Tibial artery (tissue), 4 donors: ENCODE results near the gene HEBP1.

Experiments
- DNase-seq, 2 donors: peaks; one replicate each; pipeline ENCODE4 v3.0.0-alpha.2; 2019
- H3K27ac ChIP-seq, 2 donors: fragments of 200-600 bp; sonication (generic) in 1 of 2; 1 replicate in 1 of 2; 2 replicates in 1 of 2; pipeline ENCODE4 v1.5.1; 2018 to 2019; ENCODE audit warnings: mild to moderate bottlenecking in 1 of 2
- H3K27me3 ChIP-seq, 2 donors: fragments of 200-600 bp; sonication (generic) in 1 of 2; one replicate each; pipeline versions ENCODE4 v1.5.1 to v1.6.0; 2016 to 2019
- H3K36me3 ChIP-seq, 3 donors: fragments of 200-600 bp; sonication (generic) in 2 of 3; one replicate each; pipeline ENCODE4 v1.5.1; 2016 to 2019; ENCODE audit warnings: mild to moderate bottlenecking in 2 of 3
- H3K4me1 ChIP-seq, 4 donors: fragments of 200-600 bp; sonication (generic) in 2 of 4; 1 replicate in 3 of 4; 2 replicates in 1 of 4; pipeline ENCODE4 v1.5.1; 2016 to 2019
- H3K4me3 ChIP-seq, 2 donors: fragments of 200-600 bp; sonication (generic) in 1 of 2; 1 replicate in 1 of 2; 2 replicates in 1 of 2; pipeline ENCODE4 v1.5.1; 2018 to 2019; ENCODE audit warnings: mild to moderate bottlenecking in 2 of 2
- H3K9me3 ChIP-seq, 3 donors: fragments of 200-600 bp; sonication (generic) in 1 of 3; one replicate each; pipeline ENCODE4 v1.5.1; 2016 to 2019
- intact Hi-C: fragments of 100-400 bp; cut with DNase I; formaldehyde crosslinking; loops from one replicate; pipeline ENCODE4 v1.15.0; 2023; ENCODE audit warnings: low total_unique reads
- TF ChIP-seq, protein P1 (sequence below), 2 experiments: fragments of 200-600 bp in 1 of 2; fragments of 450-650 bp in 1 of 2; IDR thresholded peaks; one replicate each; pipeline ENCODE4 v1.5.1; 2017 to 2019; ENCODE audit warnings: antibody characterized with exemption in 2 of 2, mild to moderate bottlenecking in 1 of 2, moderate library complexity in 1 of 2

HEBP1 gene

DNA sequence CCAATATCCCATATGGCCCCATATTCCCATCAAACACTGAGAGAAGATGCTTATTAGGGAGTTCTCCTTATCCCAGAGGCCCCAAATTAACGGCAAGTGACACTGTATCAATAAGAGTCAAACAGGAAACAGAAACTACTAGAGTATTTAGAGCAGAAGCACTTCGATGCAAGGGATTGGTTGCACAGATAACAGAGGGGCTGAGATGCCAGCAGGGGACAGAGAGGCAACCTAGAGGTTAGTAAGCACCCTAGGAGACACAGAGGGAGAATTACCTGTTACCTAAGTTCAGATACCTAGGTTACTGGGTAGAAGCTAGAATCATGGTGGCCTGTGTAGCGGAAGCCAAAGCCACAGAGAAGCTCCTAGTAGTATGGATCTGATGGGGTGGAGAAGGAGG lies 2.9 kb downstream of the HEBP1 start:
- Histone ChIP-seq H3K36me3 (no peaks in the 10 kb centered on the region), H3K27me3 (no peaks in the 10 kb centered on the region), H3K27ac (no peak overlapping the region), H3K4me3 (no peak overlapping the region), H3K4me1 (peaks cover 0 to 38% (median 20%) of the 10 kb centered on the region in 4 donors), H3K9me3 (no peaks in the 10 kb centered on the region)
- no peak for DNase-seq
- intact Hi-C loops: no loop called here
- TF ChIP-seq, protein P1, sequence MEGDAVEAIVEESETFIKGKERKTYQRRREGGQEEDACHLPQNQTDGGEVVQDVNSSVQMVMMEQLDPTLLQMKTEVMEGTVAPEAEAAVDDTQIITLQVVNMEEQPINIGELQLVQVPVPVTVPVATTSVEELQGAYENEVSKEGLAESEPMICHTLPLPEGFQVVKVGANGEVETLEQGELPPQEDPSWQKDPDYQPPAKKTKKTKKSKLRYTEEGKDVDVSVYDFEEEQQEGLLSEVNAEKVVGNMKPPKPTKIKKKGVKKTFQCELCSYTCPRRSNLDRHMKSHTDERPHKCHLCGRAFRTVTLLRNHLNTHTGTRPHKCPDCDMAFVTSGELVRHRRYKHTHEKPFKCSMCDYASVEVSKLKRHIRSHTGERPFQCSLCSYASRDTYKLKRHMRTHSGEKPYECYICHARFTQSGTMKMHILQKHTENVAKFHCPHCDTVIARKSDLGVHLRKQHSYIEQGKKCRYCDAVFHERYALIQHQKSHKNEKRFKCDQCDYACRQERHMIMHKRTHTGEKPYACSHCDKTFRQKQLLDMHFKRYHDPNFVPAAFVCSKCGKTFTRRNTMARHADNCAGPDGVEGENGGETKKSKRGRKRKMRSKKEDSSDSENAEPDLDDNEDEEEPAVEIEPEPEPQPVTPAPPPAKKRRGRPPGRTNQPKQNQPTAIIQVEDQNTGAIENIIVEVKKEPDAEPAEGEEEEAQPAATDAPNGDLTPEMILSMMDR (IDR thresholded peaks at IDR 0.05): no peak

DNA sequence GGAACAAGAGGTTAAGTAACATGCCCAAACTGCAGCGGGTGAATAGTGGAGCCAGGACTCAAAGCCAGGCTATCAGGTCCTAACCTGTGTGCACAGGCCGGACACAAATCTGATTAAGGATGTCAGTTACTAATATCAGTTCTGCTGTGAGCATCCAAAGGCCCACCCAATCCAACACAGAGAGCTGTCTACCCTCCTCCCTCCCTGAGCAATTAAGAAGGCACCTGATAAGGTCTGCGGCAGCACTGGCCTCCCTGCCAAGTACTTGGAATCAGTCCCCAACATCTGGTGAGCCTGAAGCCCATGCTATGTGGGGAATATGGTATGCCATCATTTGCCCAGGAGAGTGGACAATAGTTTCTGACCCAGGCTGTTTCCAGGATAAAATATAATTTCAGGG lies 3.9 kb downstream of the HEBP1 start:
- intact Hi-C loops: no loop called here
- TF ChIP-seq, protein P1 (IDR thresholded peaks at IDR 0.05): no peak
- no peak for DNase-seq
- no peaks in the 10 kb centered on the region for H3K36me3 ChIP-seq
- no peak overlapping the region for H3K4me3 ChIP-seq
- H3K4me1 ChIP-seq: peaks cover 0 to 31% (median 23%) of the 10 kb centered on the region in 4 donors
- no peak overlapping the region for H3K27ac ChIP-seq
- no peaks in the 10 kb centered on the region for H3K9me3 ChIP-seq
- no peaks in the 10 kb centered on the region for H3K27me3 ChIP-seq

DNA sequence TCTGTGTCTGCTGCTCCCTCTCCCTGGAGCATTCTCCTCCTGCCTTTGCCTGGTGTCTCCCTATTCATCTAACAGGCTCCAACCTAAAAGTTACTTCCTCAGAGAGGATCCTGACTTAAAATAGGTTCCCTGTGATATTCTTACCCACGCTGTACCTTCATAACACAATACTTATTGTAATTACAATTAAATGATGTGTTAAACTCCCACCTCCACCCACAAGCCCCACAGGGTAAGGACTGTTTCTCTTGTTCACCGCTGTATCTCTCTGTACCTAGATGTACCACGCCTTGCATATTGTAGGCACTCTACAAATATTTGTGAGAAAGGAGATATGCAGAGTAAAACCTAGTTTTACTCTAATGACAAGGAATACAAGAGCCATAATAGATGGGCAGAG lies 5.0 kb downstream of the HEBP1 start:
- Histone ChIP-seq H3K4me1 (peaks cover 0 to 38% (median 24%) of the 10 kb centered on the region in 4 donors), H3K27me3 (no peaks in the 10 kb centered on the region), H3K27ac (no peak overlapping the region), H3K9me3 (no peaks in the 10 kb centered on the region), H3K36me3 (no peaks in the 10 kb centered on the region), H3K4me3 (no peak overlapping the region)
- no peak for DNase-seq
- TF ChIP-seq, protein P1 (IDR thresholded peaks at IDR 0.05): no peak
- intact Hi-C loops: no loop called here

DNA sequence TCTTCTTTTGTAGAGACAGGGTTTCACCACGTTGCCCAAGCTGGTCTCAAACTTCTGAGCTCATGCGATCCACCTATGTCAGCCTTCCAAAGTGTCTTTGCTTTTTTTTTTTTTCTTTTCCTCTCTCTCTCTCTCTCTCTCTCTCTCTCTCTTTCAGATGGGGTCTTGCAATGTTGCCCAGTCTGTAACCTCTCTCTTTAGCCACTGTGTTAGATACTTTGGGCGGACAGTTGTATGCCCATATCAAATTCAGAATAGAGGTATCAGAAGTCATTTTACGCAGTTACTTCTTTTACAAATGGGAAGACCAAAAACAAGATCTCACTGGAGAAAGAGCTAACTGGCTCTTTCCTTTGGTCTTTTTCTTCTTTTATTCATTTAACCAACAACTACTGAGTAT lies 6.7 kb downstream of the HEBP1 start:
- no peak overlapping the region for H3K4me3 ChIP-seq
- peaks cover 0 to 28% (median 16%) of the 10 kb centered on the region in 4 donors for H3K4me1 ChIP-seq

DNA sequence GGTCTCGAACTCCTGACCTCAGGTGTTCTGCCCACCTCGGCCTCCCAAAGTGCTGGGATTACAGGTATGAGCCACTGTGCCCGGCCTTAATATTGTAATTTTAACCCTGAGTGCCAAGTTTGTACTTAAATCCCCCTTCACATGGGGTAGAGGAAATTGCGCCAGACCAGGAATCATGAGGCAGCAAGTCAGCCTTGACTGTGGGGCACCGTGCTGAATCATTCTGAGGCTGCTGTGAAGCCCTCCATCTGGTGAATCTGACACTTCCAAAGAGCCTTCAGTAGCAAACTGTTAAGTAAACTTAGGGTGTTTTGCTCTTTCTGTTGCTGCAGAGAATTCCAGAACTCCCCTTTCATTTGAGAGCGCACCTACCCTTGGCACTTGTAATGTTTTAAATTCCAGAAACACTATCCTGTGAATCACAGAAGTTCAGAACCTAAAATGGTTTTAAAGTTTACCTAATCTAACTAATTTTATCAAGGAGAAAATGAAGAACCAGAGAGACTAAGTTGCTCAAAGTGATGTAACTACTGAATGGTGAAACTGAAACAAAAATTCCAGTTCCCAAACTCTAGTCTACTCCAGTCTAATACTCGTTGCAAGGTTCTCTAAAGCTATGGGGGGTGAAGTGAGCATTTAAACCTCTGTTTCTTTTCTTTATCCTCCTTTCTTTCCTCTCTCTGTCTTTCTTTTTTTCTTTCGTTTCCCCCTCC lies 7.5 kb downstream of the HEBP1 start:
- Histone ChIP-seq H3K4me1 (peaks cover 0 to 21% (median 9%) of the 10 kb centered on the region in 4 donors), H3K9me3 (no peaks in the 10 kb centered on the region), H3K4me3 (no peak overlapping the region), H3K36me3 (peaks cover 15 to 18% (median 16%) of the 10 kb centered on the region in 3 donors), H3K27me3 (no peaks in the 10 kb centered on the region), H3K27ac (peak overlapping the region; percentile 10 to 50)
- peak; percentile 66 to 74 for DNase-seq
- intact Hi-C loops: no loop called here
- TF ChIP-seq, protein P1 (IDR thresholded peaks at IDR 0.05): no peak

More for the DNA sequence above, 6.7 kb downstream of the HEBP1 start:
- Histone ChIP-seq H3K36me3 (peaks cover 9 to 10% (median 10%) of the 10 kb centered on the region in 3 donors), H3K9me3 (no peaks in the 10 kb centered on the region), H3K27me3 (no peaks in the 10 kb centered on the region), H3K27ac (peak overlapping the region; percentile 10 to 50)
- intact Hi-C loops: no loop called here
- no peak for DNase-seq
- TF ChIP-seq, protein P1 (IDR thresholded peaks at IDR 0.05): no peak
